MM.1S (cell line): Measurements from ENCODE around the gene PLCXD3.

ENCODE experiments used
- DNase-seq: peaks from one replicate; pipeline ENCODE4 v3.0.0-alpha.2; 2015
- H2AFZ ChIP-seq: fragments of 300-600 bp; sonication (generic); 2 replicates; pipeline ENCODE4 v1.6.0; 2016; ENCODE audit warnings: antibody characterized with exemption, low read length
- H3F3A ChIP-seq: fragments of 300-600 bp; sonication (generic); 2 replicates; pipeline ENCODE4 v1.6.1; 2016; ENCODE audit warnings: mild to moderate bottlenecking, antibody characterized with exemption, low read length, moderate library complexity, mixed read lengths; ENCODE audit not compliant: insufficient read depth
- H3K27ac ChIP-seq: fragments of 300-600 bp; sonication (generic); 2 replicates; pipeline ENCODE4 v1.5.1; 2016; ENCODE audit warnings: mild to moderate bottlenecking, low read length
- H3K27me3 ChIP-seq: fragments of 300-600 bp; sonication (generic); replicated peaks from 2 replicates; pipeline ENCODE4 v1.6.0; 2016; ENCODE audit warnings: low read length; ENCODE audit not compliant: insufficient read depth
- H3K36me3 ChIP-seq: fragments of 300-600 bp; sonication (generic); replicated peaks from 2 replicates; pipeline ENCODE4 v1.6.1; 2016; ENCODE audit warnings: mild to moderate bottlenecking, low read length, mixed read lengths; ENCODE audit not compliant: insufficient read depth
- H3K4me1 ChIP-seq: fragments of 300-600 bp; sonication (generic); 2 replicates; pipeline ENCODE4 v1.6.1; 2016; ENCODE audit warnings: low read length, mixed read lengths
- H3K4me2 ChIP-seq: fragments of 300-600 bp; sonication (generic); 2 replicates; pipeline ENCODE4 v1.6.0; 2016; ENCODE audit warnings: low read depth, low read length
- H3K4me3 ChIP-seq: fragments of 300-600 bp; sonication (generic); 2 replicates; pipeline ENCODE4 v1.5.1; 2016; ENCODE audit warnings: low read length, mixed read lengths
- H3K79me2 ChIP-seq: fragments of 300-600 bp; sonication (generic); 2 replicates; pipeline ENCODE4 v1.6.1; 2016; ENCODE audit warnings: mixed run types, low read length, mixed read lengths
- H3K9ac ChIP-seq: fragments of 300-600 bp; sonication (generic); 2 replicates; pipeline ENCODE4 v1.6.1; 2016; ENCODE audit warnings: low read length, mixed read lengths
- H3K9me2 ChIP-seq: fragments of 300-600 bp; sonication (generic); replicated peaks from 2 replicates; pipeline ENCODE4 v1.6.1; 2016; ENCODE audit warnings: mild to moderate bottlenecking, low read length, mixed read lengths; ENCODE audit not compliant: insufficient read depth
- H3K9me3 ChIP-seq: fragments of 300-600 bp; sonication (generic); replicated peaks from 2 replicates; pipeline ENCODE4 v1.6.1; 2016; ENCODE audit warnings: mild to moderate bottlenecking, low read length, mixed read lengths; ENCODE audit not compliant: insufficient read depth
- H4K20me1 ChIP-seq: fragments of 300-600 bp; sonication (generic); 2 replicates; pipeline ENCODE4 v1.6.1; 2016; ENCODE audit warnings: mild to moderate bottlenecking, low read length, moderate library complexity, mixed read lengths; ENCODE audit not compliant: insufficient read depth
- CTCF ChIP-seq: fragments of 300-600 bp; sonication (generic); IDR thresholded peaks from 2 replicates; pipeline ENCODE4 v1.5.1; 2016; ENCODE audit warnings: antibody characterized with exemption, low read length, mixed read lengths
- EZH2 ChIP-seq: fragments of 300-600 bp; sonication (generic); optimal IDR thresholded peaks from 2 replicates; pipeline ENCODE3; 2017; ENCODE audit warnings: low read depth, mild to moderate bottlenecking, antibody characterized with exemption, low read length, mixed read lengths
- EZH2phosphoT487 ChIP-seq: fragments of 300-600 bp; sonication (generic); IDR thresholded peaks from 2 replicates; pipeline ENCODE4 v1.6.1; 2018; ENCODE audit warnings: antibody characterized with exemption, low read length

The PLCXD3 gene

DNA sequence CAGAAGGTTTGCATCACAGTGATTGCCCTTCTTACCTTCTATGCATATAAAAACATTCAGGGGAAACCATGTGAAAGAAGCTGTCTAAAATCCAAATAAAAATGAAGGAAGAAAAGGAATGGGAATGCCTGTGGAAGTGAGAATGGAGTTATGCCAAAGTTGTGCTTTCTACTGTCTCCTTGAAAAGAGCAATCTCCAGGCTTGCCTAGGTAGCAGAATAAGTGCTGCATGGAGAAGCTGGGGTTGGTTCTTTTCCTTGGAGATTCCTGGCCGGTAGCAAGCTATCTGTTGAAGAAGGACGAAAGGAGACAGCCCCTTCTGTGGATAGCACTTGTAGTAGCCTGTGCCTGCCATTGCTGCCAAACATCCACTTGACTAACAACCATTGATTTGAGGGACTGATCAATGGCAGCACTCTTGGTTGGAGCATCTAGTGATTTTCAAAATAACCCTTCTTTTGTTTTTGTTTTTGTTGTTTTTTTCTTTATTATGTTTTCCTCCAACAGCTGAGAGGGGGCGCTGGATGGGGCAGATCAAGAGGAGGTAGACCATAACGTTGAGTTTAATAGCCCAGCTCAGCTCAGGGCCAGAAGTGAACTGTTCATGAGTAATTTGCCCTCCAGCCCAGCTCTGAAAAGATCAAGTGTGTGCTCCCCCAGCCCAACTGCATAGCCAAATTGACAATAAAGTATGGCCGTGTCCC, 1.6 kb downstream of the PLCXD3 start:
- H3K27me3 ChIP-seq: no peaks in the 10 kb centered on the region
- H4K20me1 ChIP-seq: no peaks in the 10 kb centered on the region
- no peak for TF ChIP-seq EZH2
- no peak for TF ChIP-seq EZH2phosphoT487
- no peak for TF ChIP-seq CTCF
- no peak overlapping the region for H3K4me3 ChIP-seq
- H3F3A ChIP-seq: no peaks in the 10 kb centered on the region
- H3K27ac ChIP-seq: no peak overlapping the region
- no peak overlapping the region for H2AFZ ChIP-seq
- H3K4me2 ChIP-seq: no peak overlapping the region
- H3K9ac ChIP-seq: no peak overlapping the region
- H3K36me3 ChIP-seq: no peaks in the 10 kb centered on the region
- no peaks in the 10 kb centered on the region for H3K9me3 ChIP-seq
- no peaks in the 10 kb centered on the region for H3K79me2 ChIP-seq
- DNase-seq: no peak
- H3K9me2 ChIP-seq: no peaks in the 10 kb centered on the region
- no peaks in the 10 kb centered on the region for H3K4me1 ChIP-seq

- Histone ChIP-seq H3K4me1 (no peaks in the 10 kb centered on the region), H3K9me3 (no peaks in the 10 kb centered on the region), H3K79me2 (no peaks in the 10 kb centered on the region), H2AFZ (no peak overlapping the region), H3F3A (no peaks in the 10 kb centered on the region), H3K4me2 (no peak overlapping the region), H3K27ac (no peak overlapping the region), H4K20me1 (no peaks in the 10 kb centered on the region), H3K9ac (no peak overlapping the region), H3K9me2 (no peaks in the 10 kb centered on the region), H3K36me3 (no peaks in the 10 kb centered on the region), H3K27me3 (no peaks in the 10 kb centered on the region), H3K4me3 (no peak overlapping the region)
- TF ChIP-seq EZH2: no peak
- no peak for TF ChIP-seq CTCF
- no peak for TF ChIP-seq EZH2phosphoT487
- DNase-seq: no peak
Observed at GRCh38 chr5:41508186-41508585, 2.2 kb downstream of the PLCXD3 start.

DNA sequence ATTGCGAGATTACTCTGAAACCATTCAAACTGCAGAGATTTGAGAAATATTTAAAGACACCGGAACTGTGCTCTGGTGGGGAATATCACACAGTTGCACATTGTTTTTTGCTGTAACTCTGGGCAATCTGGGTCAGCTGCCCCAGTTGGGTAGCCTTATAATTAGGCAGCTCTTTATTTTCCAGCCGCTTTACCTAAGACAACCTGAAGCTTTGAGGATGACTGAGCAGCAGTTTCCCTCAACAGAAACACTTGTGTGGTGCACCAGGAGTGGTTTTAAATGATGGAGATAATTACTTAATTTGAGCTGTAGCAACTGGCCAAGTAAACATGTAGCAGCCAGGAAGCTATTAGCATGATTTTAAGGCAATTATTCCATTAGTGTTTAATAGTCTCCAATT, 2.9 kb downstream of the PLCXD3 start:
- no peaks in the 10 kb centered on the region for H4K20me1 ChIP-seq
- no peak for DNase-seq
- H3K9ac ChIP-seq: no peak overlapping the region
- no peaks in the 10 kb centered on the region for H3K79me2 ChIP-seq
- no peak overlapping the region for H3K4me3 ChIP-seq
- no peaks in the 10 kb centered on the region for H3K9me2 ChIP-seq
- H2AFZ ChIP-seq: no peak overlapping the region
- H3K4me2 ChIP-seq: no peak overlapping the region
- no peak for TF ChIP-seq CTCF
- no peak for TF ChIP-seq EZH2phosphoT487
- no peak for TF ChIP-seq EZH2
- H3K27me3 ChIP-seq: no peaks in the 10 kb centered on the region
- H3K36me3 ChIP-seq: no peaks in the 10 kb centered on the region
- no peaks in the 10 kb centered on the region for H3K4me1 ChIP-seq
- H3K27ac ChIP-seq: no peak overlapping the region
- H3F3A ChIP-seq: no peaks in the 10 kb centered on the region
- H3K9me3 ChIP-seq: no peaks in the 10 kb centered on the region
